Measurements from ENCODE around the gene GCNT4. TPM values are rescaled to one million over a fixed set of nuclear protein-coding genes. Genes with fewer than 3 reads are reported as not detected.
"Not testable (repeated sequence)": the region's sequence is repeated elsewhere in the genome, so short reads cannot be mapped to it uniquely, and the experiment has no call there.

GCNT4 gene
- 0.06 and 0.12 TPM in 2 replicates for total RNA-seq (2014; rRNA removed; shearing (Covaris generic))

GRCh38 chr5:75052192-75053053, at the start of gene GCNT4:
GCNT4 (minus strand) TSS chr5:75052558; CDS start chr5:75030037, 22,521 bp downstream.
- DNase-seq (ENCODE audit: low spot score) = no peak

- not testable (repeated sequence) for DNase-seq (ENCODE audit: low spot score)
These were observed 43.6 kb upstream of the GCNT4 start for GRCh38 chr5:75095956-75096355.

- DNase-seq (ENCODE audit: low spot score) = no peak
These were observed 39.2 kb upstream of the GCNT4 start for GRCh38 chr5:75091597-75091996.

- DNase-seq (ENCODE audit: low spot score) = no peak
These were observed 37.3 kb upstream of the GCNT4 start for GRCh38 chr5:75089662-75090061.

- DNase-seq (ENCODE audit: low spot score) = no peak
These were observed 36.8 kb upstream of the GCNT4 start for GRCh38 chr5:75089137-75089536.

GRCh38 chr5:75088648-75089047, 36.3 kb upstream of the GCNT4 start:
- no peak for DNase-seq (ENCODE audit: low spot score)

- DNase-seq (ENCODE audit: low spot score) = no peak
These were observed 29.2 kb upstream of the GCNT4 start for GRCh38 chr5:75081510-75081909.

GRCh38 chr5:75079346-75079745, 27.0 kb upstream of the GCNT4 start:
- not testable (repeated sequence) for DNase-seq (ENCODE audit: low spot score)

- no peak for DNase-seq (ENCODE audit: low spot score)
These were observed 25.7 kb upstream of the GCNT4 start for GRCh38 chr5:75078027-75078426.

GRCh38 chr5:75072061-75072460, 19.7 kb upstream of the GCNT4 start:
- no peak for DNase-seq (ENCODE audit: low spot score)

- no peak for DNase-seq (ENCODE audit: low spot score)
These were observed 18.7 kb upstream of the GCNT4 start for GRCh38 chr5:75071100-75071499.

GRCh38 chr5:75067434-75067833, 15.1 kb upstream of the GCNT4 start:
- no peak for DNase-seq (ENCODE audit: low spot score)

GRCh38 chr5:75062925-75063531, 10.7 kb upstream of the GCNT4 start:
- no peak for DNase-seq (ENCODE audit: low spot score)

GRCh38 chr5:75059912-75060545, 7.7 kb upstream of the GCNT4 start:
- DNase-seq (ENCODE audit: low spot score) = no peak

GRCh38 chr5:75058986-75059535, 6.7 kb upstream of the GCNT4 start:
- DNase-seq (ENCODE audit: low spot score) = no peak

GRCh38 chr5:75057561-75057960, 5.2 kb upstream of the GCNT4 start:
- no peak for DNase-seq (ENCODE audit: low spot score)

GRCh38 chr5:75055727-75056144, 3.4 kb upstream of the GCNT4 start:
- no peak for DNase-seq (ENCODE audit: low spot score)

GRCh38 chr5:75054134-75054930, 2.0 kb upstream of the GCNT4 start:
- DNase-seq (ENCODE audit: low spot score) = no peak

- peak; percentile 28 for DNase-seq (ENCODE audit: low spot score)
These were observed 1.2 kb upstream of the GCNT4 start for GRCh38 chr5:75053304-75054133.

GRCh38 chr5:75053054-75053303, 621 bp upstream of the GCNT4 start:
- DNase-seq (ENCODE audit: low spot score) = no peak

- DNase-seq (ENCODE audit: low spot score) = no peak
These were observed 1.1 kb downstream of the GCNT4 start for GRCh38 chr5:75051217-75051751.

All from H4 (cell line).